Measurements from ENCODE around the gene CPN2.
A peak's percentile ranks its signal among the peaks of the same experiment; 100 is the strongest.

CPN2 gene

GRCh38 chr3:194310060-194310835 is 40.9 kb downstream of the CPN2 start:
- DNase-seq, result no peak

- DNase-seq, result no peak
These were observed 42.3 kb downstream of the CPN2 start for GRCh38 chr3:194308601-194309449.

- DNase-seq, result no peak
These were observed 43.3 kb downstream of the CPN2 start for GRCh38 chr3:194307849-194308248.

- DNase-seq, result peak; percentile 30
These were observed 44.1 kb downstream of the CPN2 start for GRCh38 chr3:194306771-194307640.

GRCh38 chr3:194306109-194306686 is 44.9 kb downstream of the CPN2 start:
- DNase-seq, result peak; percentile 69

GRCh38 chr3:194305356-194306108 is 45.6 kb downstream of the CPN2 start:
- DNase-seq, result no peak

- no peak for DNase-seq
These were observed 46.8 kb downstream of the CPN2 start for GRCh38 chr3:194304186-194304917.

GRCh38 chr3:194303749-194304148 is 47.4 kb downstream of the CPN2 start:
- DNase-seq, result no peak

GRCh38 chr3:194301730-194302129 is 49.4 kb downstream of the CPN2 start:
- DNase-seq, result no peak

- no peak for DNase-seq
These were observed 50.2 kb downstream of the CPN2 start for GRCh38 chr3:194300936-194301335.

- no peak for DNase-seq
These were observed 50.8 kb downstream of the CPN2 start for GRCh38 chr3:194300382-194300758.

GRCh38 chr3:194298331-194299227 is 52.5 kb downstream of the CPN2 start:
- DNase-seq, result no peak

- DNase-seq, result no peak
These were observed 54.5 kb downstream of the CPN2 start for GRCh38 chr3:194296454-194297263.

- no peak for DNase-seq
These were observed 56.3 kb downstream of the CPN2 start for GRCh38 chr3:194294895-194295214.

GRCh38 chr3:194294199-194294894 is 56.8 kb downstream of the CPN2 start:
- DNase-seq, result no peak

GRCh38 chr3:194293546-194294198 is 57.5 kb downstream of the CPN2 start:
- DNase-seq, result no peak

- no peak for DNase-seq
These were observed 58.8 kb downstream of the CPN2 start for GRCh38 chr3:194292331-194292730.

All from CD4-positive, alpha-beta T cell treated with Interleukin-10 for 1 hour (primary cell).